SK-N-SH (cell line): ENCODE measurements around the gene IGSF11. TPM values are rescaled to one million over a fixed set of nuclear protein-coding genes. Genes with fewer than 3 reads are reported as not detected.

Source experiments
- CTCF ChIA-PET: fragments of 300-600, 350-600 bp; formaldehyde crosslinking; extraction: SDS; loops from one replicate; lab custom pipeline; 2021; lab: Yijun Ruan, JAX
- POLR2A ChIA-PET: fragments of 350-600 bp; sonication (Branson Sonifier 250); formaldehyde crosslinking; extraction: SDS; loops from one replicate; lab custom pipeline; 2020; ENCODE audit warnings: antibody characterized with exemption, inconsistent platforms; lab: Yijun Ruan, JAX
- DNase-seq: peaks from one replicate; pipeline ENCODE4 v3.0.0; 2012
- H2AFZ ChIP-seq: fragments of 200-600 bp; sonication (generic); 2 replicates; pipeline ENCODE4 v1.8.1; 2016; ENCODE audit warnings: antibody characterized with exemption, mild to moderate bottlenecking, low read depth
- H3F3A ChIP-seq: fragments of 200-600 bp; sonication (generic); replicated peaks from 2 replicates; pipeline ENCODE3; 2016; ENCODE audit warnings: antibody characterized with exemption, mild to moderate bottlenecking; ENCODE audit not compliant: insufficient read depth
- H3K27ac ChIP-seq, 2 experiments: fragments of 200-500 bp in 1 of 2; fragments of 200-600 bp in 1 of 2; sonication (Bioruptor generic) in 1 of 2; sonication (generic), shearing (Covaris generic) in 1 of 2; 2 replicates each; pipeline versions ENCODE4 v1.5.1 to v1.6.1; 2014 to 2016; ENCODE audit warnings: low read depth in 2 of 2, inconsistent platforms in 1 of 2, low read length in 1 of 2, mild to moderate bottlenecking in 1 of 2, mixed read lengths in 1 of 2
- H3K27me3 ChIP-seq: fragments of 200-600 bp; sonication (generic), shearing (Covaris generic); 2 replicates; pipeline ENCODE4 v1.6.1; 2016; ENCODE audit warnings: mixed run types; ENCODE audit not compliant: insufficient read depth
- H3K36me3 ChIP-seq, 2 experiments: fragments of 200-500 bp in 1 of 2; fragments of 200-600 bp in 1 of 2; sonication (Bioruptor generic) in 1 of 2; sonication (generic) in 1 of 2; replicated peaks in 1 of 2; 2 replicates each; pipeline versions ENCODE3 to v1.5.1; 2014 to 2016; ENCODE audit warnings: low read length in 1 of 2, mild to moderate bottlenecking in 1 of 2; ENCODE audit not compliant: insufficient read depth in 2 of 2, control insufficient read depth in 1 of 2
- H3K4me1 ChIP-seq, 2 experiments: fragments of 200-500 bp in 1 of 2; fragments of 200-600 bp in 1 of 2; sonication (Bioruptor generic) in 1 of 2; sonication (generic), shearing (Covaris generic) in 1 of 2; 2 replicates each; pipeline versions ENCODE4 v1.5.1 to v1.6.1; 2014 to 2016; ENCODE audit warnings: low read depth in 1 of 2, low read length in 1 of 2, mixed run types in 1 of 2; ENCODE audit not compliant: insufficient read depth in 2 of 2, control insufficient read depth in 1 of 2
- H3K4me2 ChIP-seq: fragments of 200-600 bp; sonication (generic), shearing (Covaris generic); 2 replicates; pipeline ENCODE4 v1.6.1; 2017; ENCODE audit warnings: mixed run types
- H3K4me3 ChIP-seq, 2 experiments: fragments of 200-500 bp in 1 of 2; fragments of 200-600 bp in 1 of 2; sonication (Bioruptor generic) in 1 of 2; sonication (generic), shearing (Covaris generic) in 1 of 2; 2 replicates each; pipeline versions ENCODE4 v1.5.1 to v1.8.1; 2014 to 2016; ENCODE audit warnings: low read depth in 2 of 2, inconsistent platforms in 1 of 2, low read length in 1 of 2, mild to moderate bottlenecking in 1 of 2, mixed read lengths in 1 of 2, moderate library complexity in 1 of 2
- H3K79me2 ChIP-seq: fragments of 200-600 bp; sonication (generic); 2 replicates; pipeline ENCODE4 v1.8.1; 2017; ENCODE audit warnings: mild to moderate bottlenecking; ENCODE audit not compliant: insufficient read depth
- H3K9ac ChIP-seq: fragments of 200-600 bp; sonication (generic); 2 replicates; pipeline ENCODE4 v1.6.1; 2017; ENCODE audit warnings: mixed run types
- H3K9me2 ChIP-seq: fragments of 200-600 bp; sonication (generic); 2 replicates; pipeline ENCODE4 v1.6.1; 2017; ENCODE audit warnings: mixed run types
- H3K9me3 ChIP-seq: fragments of 200-600 bp; sonication (generic); 2 replicates; pipeline ENCODE4 v1.6.1; 2017; ENCODE audit warnings: mixed run types, mild to moderate bottlenecking, moderate library complexity
- H4K20me1 ChIP-seq: fragments of 200-600 bp; sonication (generic); 2 replicates; pipeline ENCODE4 v1.6.1; 2017; ENCODE audit warnings: mild to moderate bottlenecking, mixed run types; ENCODE audit not compliant: insufficient read depth
- EP300 ChIP-seq, 2 experiments: IDR thresholded peaks; 2 replicates each; pipeline versions ENCODE4 v1.4.0 to v1.6.1; 2012; ENCODE audit warnings: borderline replicate concordance in 1 of 2, low read depth in 1 of 2, low read length in 1 of 2
- FOXM1 ChIP-seq: IDR thresholded peaks from 2 replicates; pipeline ENCODE4 v1.4.0; 2012; ENCODE audit warnings: low read depth, mild to moderate bottlenecking
- GATA2 ChIP-seq: sonication (generic); formaldehyde crosslinking; IDR thresholded peaks from 2 replicates; pipeline ENCODE4 v1.5.0; 2020; ENCODE audit warnings: mild to moderate bottlenecking, missing genetic modification reagents
- NRF1 ChIP-seq: IDR thresholded peaks from 2 replicates; pipeline ENCODE4 v1.6.1; 2012; ENCODE audit warnings: low read depth, mild to moderate bottlenecking, low read length
- RCOR1 ChIP-seq: fragments of 150-350 bp; IDR thresholded peaks from 2 replicates; pipeline ENCODE4 v1.6.1; 2017; ENCODE audit warnings: antibody characterized with exemption, low read length
- RFX5 ChIP-seq: IDR thresholded peaks from 2 replicates; pipeline ENCODE4 v1.6.1; 2012; ENCODE audit warnings: mild to moderate bottlenecking, improper control_type of control experiment, low read length
- TAF1 ChIP-seq: IDR thresholded peaks from 2 replicates; pipeline ENCODE4 v1.6.1; 2012; ENCODE audit warnings: low read depth, mild to moderate bottlenecking, low read length, moderate library complexity, borderline replicate concordance
- TCF12 ChIP-seq: IDR thresholded peaks from 2 replicates; pipeline ENCODE4 v1.4.0; 2012
- TEAD4 ChIP-seq: IDR thresholded peaks from 2 replicates; pipeline ENCODE4 v1.4.0; 2012; ENCODE audit warnings: mild to moderate bottlenecking, borderline replicate concordance; ENCODE audit not compliant: insufficient read depth
- WGBS: methylation state at CpG from one replicate; pipeline ENCODE4 v1.1.6; 2017; ENCODE audit warnings: low lambda C conversion rate; 5-methylcytosine and 5-hydroxymethylcytosine counted together
- polyA plus RNA-seq, 3 experiments: library from polyadenylated mRNA; depleted of rRNA; stranded (reverse); fragments of >200 nt; gene quantifications; 2 replicates each; pipeline ENCODE4 v1.2.3, GENCODE V29; 2012
- TF ChIP-seq, protein P1 (sequence below): IDR thresholded peaks from 2 replicates; pipeline ENCODE4; 2012
- TF ChIP-seq, protein P2 (sequence below): fragments of 200-600 bp; sonication (generic); IDR thresholded peaks from 2 replicates; pipeline ENCODE4 v1.6.1; 2017; ENCODE audit warnings: antibody characterized with exemption, mild to moderate bottlenecking, moderate library complexity
- TF ChIP-seq, protein P3 (sequence below): IDR thresholded peaks from 2 replicates; pipeline ENCODE4 v1.6.1; 2012; ENCODE audit warnings: mild to moderate bottlenecking, low read depth, low read length, moderate library complexity
- TF ChIP-seq, protein P4 (sequence below): fragments of 150-350 bp; IDR thresholded peaks from 2 replicates; pipeline ENCODE4 v1.6.1; 2017; ENCODE audit warnings: antibody characterized with exemption, low read length, low read depth, borderline replicate concordance

Gene IGSF11
- polyA plus RNA-seq, 1 of the 3 experiments (the other 2 are of a cell fraction): 0.07 TPM

DNA sequence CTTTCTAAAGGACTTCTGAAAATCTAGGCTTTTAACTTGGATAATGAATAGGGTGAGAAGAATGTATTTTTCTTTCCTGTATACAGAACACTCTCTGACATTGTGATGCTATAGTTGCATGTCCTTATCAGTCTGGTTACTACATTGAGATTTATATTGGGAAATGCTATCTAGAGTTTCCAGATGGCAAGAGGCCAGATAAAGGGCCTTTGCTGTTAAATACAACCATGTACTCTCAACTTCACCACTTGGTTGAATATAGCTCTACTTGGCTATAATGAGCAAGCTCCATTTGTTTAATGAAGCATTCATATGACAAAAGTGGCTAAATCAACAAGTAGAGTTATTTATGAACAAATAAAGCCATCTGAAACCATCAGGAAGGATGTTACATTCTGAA lies 91.0 kb downstream of the IGSF11 start:
- ChIA-PET CTCF (interaction anchor here (1.5 to 3.0 kb wide), 3 partner anchors 59 to 91 kb away, joined by 3 to 11 read pairs (median 7); partner anchors contain the start of gene IGSF11), POLR2A (no interaction called here)
- H2AFZ ChIP-seq: no peak overlapping the region
- H3K27ac ChIP-seq: no peak overlapping the region
- TF ChIP-seq, protein P1, sequence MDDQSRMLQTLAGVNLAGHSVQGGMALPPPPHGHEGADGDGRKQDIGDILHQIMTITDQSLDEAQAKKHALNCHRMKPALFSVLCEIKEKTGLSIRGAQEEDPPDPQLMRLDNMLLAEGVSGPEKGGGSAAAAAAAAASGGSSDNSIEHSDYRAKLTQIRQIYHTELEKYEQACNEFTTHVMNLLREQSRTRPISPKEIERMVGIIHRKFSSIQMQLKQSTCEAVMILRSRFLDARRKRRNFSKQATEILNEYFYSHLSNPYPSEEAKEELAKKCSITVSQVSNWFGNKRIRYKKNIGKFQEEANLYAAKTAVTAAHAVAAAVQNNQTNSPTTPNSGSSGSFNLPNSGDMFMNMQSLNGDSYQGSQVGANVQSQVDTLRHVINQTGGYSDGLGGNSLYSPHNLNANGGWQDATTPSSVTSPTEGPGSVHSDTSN: no peak
- TF ChIP-seq TAF1 (no peak), GATA2 (CRISPR knock-in tag) (peak; percentile 9; the same call in 1 of the 2 replicates)
- H3K9ac ChIP-seq: no peak overlapping the region
- no peaks in the 10 kb centered on the region for H4K20me1 ChIP-seq
- no peaks in the 10 kb centered on the region for H3K9me2 ChIP-seq
- no peaks in the 10 kb centered on the region for H3K27me3 ChIP-seq
- H3K9me3 ChIP-seq: no peaks in the 10 kb centered on the region
- H3K36me3 ChIP-seq: no peaks in the 10 kb centered on the region
- H3K4me1 ChIP-seq: peaks cover 0 to 3% of the 10 kb centered on the region in 2 experiments; a peak in 1 of 4 replicates
- DNase-seq: peak; percentile 13
- H3K4me3 ChIP-seq: no peak overlapping the region
- H3F3A ChIP-seq: no peaks in the 10 kb centered on the region
- no peak overlapping the region for H3K4me2 ChIP-seq
- no peaks in the 10 kb centered on the region for H3K79me2 ChIP-seq

GRCh38 chr3:118942671-118943070 lies 92.0 kb downstream of the IGSF11 start:
- CTCF ChIA-PET: interaction anchor here (1.1 to 1.5 kb wide), 3 partner anchors 10 to 92 kb away, joined by 3 to 6 read pairs (median 4); partner anchors contain the start of gene IGSF11
- H3K79me2 ChIP-seq: no peaks in the 10 kb centered on the region
- no peaks in the 10 kb centered on the region for H3K9me2 ChIP-seq
- H3K27ac ChIP-seq: no peak overlapping the region
- H3F3A ChIP-seq: no peaks in the 10 kb centered on the region
- H3K4me1 ChIP-seq: peaks cover 0 to 3% of the 10 kb centered on the region in 2 experiments; a peak in 1 of 4 replicates
- TF ChIP-seq, protein P2, sequence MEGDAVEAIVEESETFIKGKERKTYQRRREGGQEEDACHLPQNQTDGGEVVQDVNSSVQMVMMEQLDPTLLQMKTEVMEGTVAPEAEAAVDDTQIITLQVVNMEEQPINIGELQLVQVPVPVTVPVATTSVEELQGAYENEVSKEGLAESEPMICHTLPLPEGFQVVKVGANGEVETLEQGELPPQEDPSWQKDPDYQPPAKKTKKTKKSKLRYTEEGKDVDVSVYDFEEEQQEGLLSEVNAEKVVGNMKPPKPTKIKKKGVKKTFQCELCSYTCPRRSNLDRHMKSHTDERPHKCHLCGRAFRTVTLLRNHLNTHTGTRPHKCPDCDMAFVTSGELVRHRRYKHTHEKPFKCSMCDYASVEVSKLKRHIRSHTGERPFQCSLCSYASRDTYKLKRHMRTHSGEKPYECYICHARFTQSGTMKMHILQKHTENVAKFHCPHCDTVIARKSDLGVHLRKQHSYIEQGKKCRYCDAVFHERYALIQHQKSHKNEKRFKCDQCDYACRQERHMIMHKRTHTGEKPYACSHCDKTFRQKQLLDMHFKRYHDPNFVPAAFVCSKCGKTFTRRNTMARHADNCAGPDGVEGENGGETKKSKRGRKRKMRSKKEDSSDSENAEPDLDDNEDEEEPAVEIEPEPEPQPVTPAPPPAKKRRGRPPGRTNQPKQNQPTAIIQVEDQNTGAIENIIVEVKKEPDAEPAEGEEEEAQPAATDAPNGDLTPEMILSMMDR: no peak
- TF ChIP-seq RFX5 (no peak), NRF1 (no peak), TCF12 (no peak), EP300 (IDR thresholded peaks at IDR 0.05; ENCODE audit: borderline replicate concordance in 1 of 2, low read depth in 1 of 2, low read length in 1 of 2) (no peak), TEAD4 (no peak), RCOR1 (no peak), FOXM1 (no peak)
- TF ChIP-seq, protein P1: no peak
- TF ChIP-seq, protein P3, sequence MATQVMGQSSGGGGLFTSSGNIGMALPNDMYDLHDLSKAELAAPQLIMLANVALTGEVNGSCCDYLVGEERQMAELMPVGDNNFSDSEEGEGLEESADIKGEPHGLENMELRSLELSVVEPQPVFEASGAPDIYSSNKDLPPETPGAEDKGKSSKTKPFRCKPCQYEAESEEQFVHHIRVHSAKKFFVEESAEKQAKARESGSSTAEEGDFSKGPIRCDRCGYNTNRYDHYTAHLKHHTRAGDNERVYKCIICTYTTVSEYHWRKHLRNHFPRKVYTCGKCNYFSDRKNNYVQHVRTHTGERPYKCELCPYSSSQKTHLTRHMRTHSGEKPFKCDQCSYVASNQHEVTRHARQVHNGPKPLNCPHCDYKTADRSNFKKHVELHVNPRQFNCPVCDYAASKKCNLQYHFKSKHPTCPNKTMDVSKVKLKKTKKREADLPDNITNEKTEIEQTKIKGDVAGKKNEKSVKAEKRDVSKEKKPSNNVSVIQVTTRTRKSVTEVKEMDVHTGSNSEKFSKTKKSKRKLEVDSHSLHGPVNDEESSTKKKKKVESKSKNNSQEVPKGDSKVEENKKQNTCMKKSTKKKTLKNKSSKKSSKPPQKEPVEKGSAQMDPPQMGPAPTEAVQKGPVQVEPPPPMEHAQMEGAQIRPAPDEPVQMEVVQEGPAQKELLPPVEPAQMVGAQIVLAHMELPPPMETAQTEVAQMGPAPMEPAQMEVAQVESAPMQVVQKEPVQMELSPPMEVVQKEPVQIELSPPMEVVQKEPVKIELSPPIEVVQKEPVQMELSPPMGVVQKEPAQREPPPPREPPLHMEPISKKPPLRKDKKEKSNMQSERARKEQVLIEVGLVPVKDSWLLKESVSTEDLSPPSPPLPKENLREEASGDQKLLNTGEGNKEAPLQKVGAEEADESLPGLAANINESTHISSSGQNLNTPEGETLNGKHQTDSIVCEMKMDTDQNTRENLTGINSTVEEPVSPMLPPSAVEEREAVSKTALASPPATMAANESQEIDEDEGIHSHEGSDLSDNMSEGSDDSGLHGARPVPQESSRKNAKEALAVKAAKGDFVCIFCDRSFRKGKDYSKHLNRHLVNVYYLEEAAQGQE: no peak
- TF ChIP-seq, protein P4, sequence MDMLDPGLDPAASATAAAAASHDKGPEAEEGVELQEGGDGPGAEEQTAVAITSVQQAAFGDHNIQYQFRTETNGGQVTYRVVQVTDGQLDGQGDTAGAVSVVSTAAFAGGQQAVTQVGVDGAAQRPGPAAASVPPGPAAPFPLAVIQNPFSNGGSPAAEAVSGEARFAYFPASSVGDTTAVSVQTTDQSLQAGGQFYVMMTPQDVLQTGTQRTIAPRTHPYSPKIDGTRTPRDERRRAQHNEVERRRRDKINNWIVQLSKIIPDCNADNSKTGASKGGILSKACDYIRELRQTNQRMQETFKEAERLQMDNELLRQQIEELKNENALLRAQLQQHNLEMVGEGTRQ: no peak
- TF ChIP-seq, all 33 proteins: peak for 0
- Histone ChIP-seq H2AFZ (no peak overlapping the region), H4K20me1 (no peaks in the 10 kb centered on the region), H3K9ac (no peak overlapping the region), H3K4me3 (no peak overlapping the region), H3K36me3 (no peaks in the 10 kb centered on the region), H3K4me2 (no peak overlapping the region), H3K9me3 (no peaks in the 10 kb centered on the region), H3K27me3 (no peaks in the 10 kb centered on the region)
- 13% methylated on average over 1 of the region's 1 CpG for WGBS
- POLR2A ChIA-PET: no interaction called here
- no peak for DNase-seq
